ENCODE results near the gene CXorf65.

The CXorf65 gene

DNA sequence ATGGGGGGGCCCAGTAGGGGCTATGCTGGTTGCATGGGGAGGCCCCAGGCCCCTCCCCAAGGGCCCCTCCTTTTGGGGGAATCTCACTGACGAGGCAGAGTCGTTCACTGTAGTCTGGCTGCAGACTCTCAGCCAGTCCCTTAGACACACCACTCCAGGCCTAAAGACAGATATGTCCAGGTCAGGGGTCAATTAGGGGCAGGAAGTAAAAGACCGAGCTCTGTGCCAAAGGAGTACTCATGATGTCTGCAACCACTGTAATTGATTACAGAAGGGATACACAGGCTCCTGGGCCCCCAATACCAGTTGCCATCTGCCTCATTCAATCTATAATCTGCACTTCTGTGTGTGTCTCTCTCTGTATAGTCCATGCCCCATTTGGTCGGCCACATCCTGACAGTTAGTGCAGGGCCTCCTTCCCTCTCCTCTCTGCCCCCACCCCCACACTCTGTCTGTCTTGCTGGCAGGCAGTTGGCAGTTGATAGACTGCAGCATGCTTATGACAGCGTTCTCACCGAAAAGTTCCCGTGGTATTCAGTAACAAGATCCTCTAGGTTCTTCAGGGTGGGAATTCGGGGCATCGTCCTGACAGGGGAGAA, 1.3 kb upstream of the CXorf65 start:
- TF ChIP-seq, protein P1, sequence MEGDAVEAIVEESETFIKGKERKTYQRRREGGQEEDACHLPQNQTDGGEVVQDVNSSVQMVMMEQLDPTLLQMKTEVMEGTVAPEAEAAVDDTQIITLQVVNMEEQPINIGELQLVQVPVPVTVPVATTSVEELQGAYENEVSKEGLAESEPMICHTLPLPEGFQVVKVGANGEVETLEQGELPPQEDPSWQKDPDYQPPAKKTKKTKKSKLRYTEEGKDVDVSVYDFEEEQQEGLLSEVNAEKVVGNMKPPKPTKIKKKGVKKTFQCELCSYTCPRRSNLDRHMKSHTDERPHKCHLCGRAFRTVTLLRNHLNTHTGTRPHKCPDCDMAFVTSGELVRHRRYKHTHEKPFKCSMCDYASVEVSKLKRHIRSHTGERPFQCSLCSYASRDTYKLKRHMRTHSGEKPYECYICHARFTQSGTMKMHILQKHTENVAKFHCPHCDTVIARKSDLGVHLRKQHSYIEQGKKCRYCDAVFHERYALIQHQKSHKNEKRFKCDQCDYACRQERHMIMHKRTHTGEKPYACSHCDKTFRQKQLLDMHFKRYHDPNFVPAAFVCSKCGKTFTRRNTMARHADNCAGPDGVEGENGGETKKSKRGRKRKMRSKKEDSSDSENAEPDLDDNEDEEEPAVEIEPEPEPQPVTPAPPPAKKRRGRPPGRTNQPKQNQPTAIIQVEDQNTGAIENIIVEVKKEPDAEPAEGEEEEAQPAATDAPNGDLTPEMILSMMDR (IDR thresholded peaks at IDR 0.05; ENCODE audit: extremely low read depth, insufficient read depth, missing control alignments): no peak
- no peak for DNase-seq (ENCODE audit: low spot score)
- in situ Hi-C loops (cut with MboI; ENCODE audit: low pct_unique_long_range_greater_than_20kb, low sequenced_read_pairs, unreplicated experiment): no loop called here

DNA sequence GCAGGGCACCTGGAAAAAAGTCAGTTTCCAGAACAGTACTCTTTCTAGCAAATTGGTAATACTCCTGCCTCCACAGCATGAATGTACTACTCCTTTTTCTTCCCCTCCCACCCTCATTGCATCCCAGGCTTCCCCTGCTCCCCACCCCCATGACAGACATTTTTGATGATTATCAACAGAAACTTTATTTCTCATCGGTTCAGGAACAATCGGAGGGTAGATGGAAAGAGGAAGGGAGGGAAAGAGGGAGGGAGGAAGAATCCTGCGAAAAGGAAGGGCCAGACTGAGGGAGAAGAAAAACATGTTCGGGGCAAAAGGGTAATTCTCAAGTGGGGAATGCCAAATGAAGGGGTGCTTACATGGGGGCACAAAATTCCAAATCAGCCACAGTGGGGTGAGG, 705 bp upstream of the CXorf65 start:
- TF ChIP-seq, protein P1 (IDR thresholded peaks at IDR 0.05; ENCODE audit: extremely low read depth, insufficient read depth, missing control alignments): no peak
- no peak for DNase-seq (ENCODE audit: low spot score)
- in situ Hi-C loops (cut with MboI; ENCODE audit: low pct_unique_long_range_greater_than_20kb, low sequenced_read_pairs, unreplicated experiment): no loop called here

DNA sequence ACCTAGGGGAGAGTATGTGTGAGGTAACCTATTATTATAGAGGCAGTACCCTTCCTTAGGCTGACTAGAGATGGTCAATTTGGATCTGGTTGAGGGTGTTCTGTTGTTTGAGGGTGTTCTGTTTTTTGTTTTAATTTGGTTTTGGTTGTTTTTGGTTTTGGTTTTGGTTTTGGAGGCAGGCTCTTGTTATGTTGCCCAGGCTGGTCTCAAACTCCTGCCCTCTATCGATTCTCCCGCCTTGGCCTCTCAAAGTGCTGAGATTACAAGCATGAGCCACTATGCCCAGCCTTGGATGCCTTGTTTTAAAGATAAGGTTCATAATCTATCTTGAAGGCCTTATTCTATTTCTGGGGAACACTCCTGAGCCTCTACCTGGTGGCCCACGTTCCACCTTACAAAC, 912 bp downstream of the CXorf65 start:
- TF ChIP-seq, protein P1 (IDR thresholded peaks at IDR 0.05; ENCODE audit: extremely low read depth, insufficient read depth, missing control alignments): no peak
- in situ Hi-C loops (cut with MboI; ENCODE audit: low pct_unique_long_range_greater_than_20kb, low sequenced_read_pairs, unreplicated experiment): no loop called here
- DNase-seq (ENCODE audit: low spot score): no peak

DNA sequence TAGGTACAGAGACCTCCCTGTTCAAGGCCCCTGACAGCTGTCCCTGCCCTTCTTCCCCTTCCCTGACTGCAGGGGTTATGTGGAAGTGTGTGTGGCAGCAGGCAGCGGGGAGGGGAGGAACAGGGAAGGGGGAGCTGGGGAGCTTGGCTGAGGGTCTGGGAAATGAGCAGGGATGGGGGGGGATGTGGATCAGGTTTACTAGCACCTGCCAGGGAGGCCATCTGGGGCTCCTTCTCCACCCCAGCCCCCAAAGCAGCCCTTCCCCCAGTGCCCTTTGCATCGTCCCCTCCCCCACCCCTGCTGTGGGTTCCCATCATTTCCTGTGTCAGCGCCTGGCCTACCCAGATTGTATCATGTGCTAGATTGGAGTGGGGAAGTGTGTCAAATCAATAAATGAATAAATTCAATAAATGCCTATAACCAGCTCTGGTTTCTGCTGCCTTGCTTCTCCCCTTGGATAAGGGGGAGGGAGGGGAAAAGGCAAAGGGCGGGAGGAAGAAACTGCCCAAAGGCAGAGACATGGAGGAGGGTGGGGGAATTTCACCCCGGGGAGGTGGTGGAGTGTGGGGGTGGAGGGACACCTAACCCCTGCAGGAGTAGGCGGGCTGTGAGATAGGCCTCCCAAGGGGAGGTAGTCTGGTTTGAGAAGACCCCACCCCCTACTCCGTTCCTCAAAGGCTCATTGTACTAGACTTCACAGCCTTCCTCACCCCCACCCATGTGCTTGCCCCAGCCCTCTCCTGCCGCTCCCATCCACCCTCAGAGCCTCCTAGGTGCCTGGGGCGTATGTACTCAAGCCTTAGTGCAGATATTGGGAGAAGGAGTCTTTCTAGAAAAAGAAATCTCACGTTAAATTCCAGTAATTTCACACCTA, 3.2 kb downstream of the CXorf65 start:
- DNase-seq (ENCODE audit: low spot score): peak; percentile 54
- in situ Hi-C loops (cut with MboI; ENCODE audit: low pct_unique_long_range_greater_than_20kb, low sequenced_read_pairs, unreplicated experiment): no loop called here
- TF ChIP-seq, protein P1 (IDR thresholded peaks at IDR 0.05; ENCODE audit: extremely low read depth, insufficient read depth, missing control alignments): no peak

DNA sequence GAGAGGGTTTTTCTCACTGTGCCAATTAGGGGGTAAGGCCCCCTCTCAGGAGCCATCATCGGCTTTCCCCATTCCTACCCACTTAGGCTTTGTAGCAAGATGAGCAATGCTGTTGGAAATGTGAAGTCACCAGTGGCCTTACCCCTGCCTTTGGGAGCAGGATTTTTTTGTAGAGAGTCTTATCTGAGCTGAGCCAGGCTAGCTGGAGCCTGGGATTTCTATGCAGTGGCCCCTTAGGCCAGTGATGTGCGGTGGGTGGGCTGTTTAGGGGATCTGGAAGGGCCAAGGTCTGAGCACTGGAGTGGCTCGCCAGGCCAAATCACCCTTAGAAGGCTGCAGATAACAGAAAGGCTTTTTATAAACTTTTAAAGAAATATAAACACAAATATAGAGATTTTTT, 4.2 kb downstream of the CXorf65 start:
- no peak for DNase-seq (ENCODE audit: low spot score)
- TF ChIP-seq, protein P1 (IDR thresholded peaks at IDR 0.05; ENCODE audit: extremely low read depth, insufficient read depth, missing control alignments): no peak
- in situ Hi-C loops (cut with MboI; ENCODE audit: low pct_unique_long_range_greater_than_20kb, low sequenced_read_pairs, unreplicated experiment): no loop called here

DNA sequence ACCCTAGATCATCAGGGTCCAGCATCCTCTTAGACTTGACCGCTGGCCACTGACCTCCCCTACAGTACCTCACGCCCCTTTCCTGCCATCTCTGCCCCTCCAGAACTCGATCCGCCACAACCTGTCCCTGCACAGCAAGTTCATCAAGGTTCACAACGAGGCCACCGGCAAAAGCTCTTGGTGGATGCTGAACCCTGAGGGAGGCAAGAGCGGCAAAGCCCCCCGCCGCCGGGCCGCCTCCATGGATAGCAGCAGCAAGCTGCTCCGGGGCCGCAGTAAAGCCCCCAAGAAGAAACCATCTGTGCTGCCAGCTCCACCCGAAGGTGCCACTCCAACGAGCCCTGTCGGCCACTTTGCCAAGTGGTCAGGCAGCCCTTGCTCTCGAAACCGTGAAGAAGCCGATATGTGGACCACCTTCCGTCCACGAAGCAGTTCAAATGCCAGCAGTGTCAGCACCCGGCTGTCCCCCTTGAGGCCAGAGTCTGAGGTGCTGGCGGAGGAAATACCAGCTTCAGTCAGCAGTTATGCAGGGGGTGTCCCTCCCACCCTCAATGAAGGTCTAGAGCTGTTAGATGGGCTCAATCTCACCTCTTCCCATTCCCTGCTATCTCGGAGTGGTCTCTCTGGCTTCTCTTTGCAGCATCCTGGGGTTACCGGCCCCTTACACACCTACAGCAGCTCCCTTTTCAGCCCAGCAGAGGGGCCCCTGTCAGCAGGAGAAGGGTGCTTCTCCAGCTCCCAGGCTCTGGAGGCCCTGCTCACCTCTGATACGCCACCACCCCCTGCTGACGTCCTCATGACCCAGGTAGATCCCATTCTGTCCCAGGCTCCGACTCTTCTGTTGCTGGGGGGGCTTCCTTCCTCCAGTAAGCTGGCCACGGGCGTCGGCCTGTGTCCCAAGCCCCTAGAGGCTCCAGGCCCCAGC, 5.7 kb downstream of the CXorf65 start:
- TF ChIP-seq, protein P1 (IDR thresholded peaks at IDR 0.05; ENCODE audit: extremely low read depth, insufficient read depth, missing control alignments): no peak
- no peak for DNase-seq (ENCODE audit: low spot score)
- in situ Hi-C loops (cut with MboI; ENCODE audit: low pct_unique_long_range_greater_than_20kb, low sequenced_read_pairs, unreplicated experiment): no loop called here
